Measurements from ENCODE around the gene ZNF800.

GRCh38 chr7:127390817-127391590, 1.5 kb downstream of the ZNF800 start:
- TF ChIP-seq, protein P1, sequence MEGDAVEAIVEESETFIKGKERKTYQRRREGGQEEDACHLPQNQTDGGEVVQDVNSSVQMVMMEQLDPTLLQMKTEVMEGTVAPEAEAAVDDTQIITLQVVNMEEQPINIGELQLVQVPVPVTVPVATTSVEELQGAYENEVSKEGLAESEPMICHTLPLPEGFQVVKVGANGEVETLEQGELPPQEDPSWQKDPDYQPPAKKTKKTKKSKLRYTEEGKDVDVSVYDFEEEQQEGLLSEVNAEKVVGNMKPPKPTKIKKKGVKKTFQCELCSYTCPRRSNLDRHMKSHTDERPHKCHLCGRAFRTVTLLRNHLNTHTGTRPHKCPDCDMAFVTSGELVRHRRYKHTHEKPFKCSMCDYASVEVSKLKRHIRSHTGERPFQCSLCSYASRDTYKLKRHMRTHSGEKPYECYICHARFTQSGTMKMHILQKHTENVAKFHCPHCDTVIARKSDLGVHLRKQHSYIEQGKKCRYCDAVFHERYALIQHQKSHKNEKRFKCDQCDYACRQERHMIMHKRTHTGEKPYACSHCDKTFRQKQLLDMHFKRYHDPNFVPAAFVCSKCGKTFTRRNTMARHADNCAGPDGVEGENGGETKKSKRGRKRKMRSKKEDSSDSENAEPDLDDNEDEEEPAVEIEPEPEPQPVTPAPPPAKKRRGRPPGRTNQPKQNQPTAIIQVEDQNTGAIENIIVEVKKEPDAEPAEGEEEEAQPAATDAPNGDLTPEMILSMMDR (conservative IDR thresholded peaks at IDR 0.05) = no peak
- no peak for TF ChIP-seq EZH2 (IDR thresholded peaks at IDR 0.05; ENCODE audit: low read depth)

Data from PC-9 (cell line).